HCT116 (cell line): ENCODE measurements around the gene ACBD7. TPM values are rescaled to one million over a fixed set of nuclear protein-coding genes. Genes with fewer than 3 reads are reported as not detected.

Experiments
- ATAC-seq: fragments of 200-7000 bp; cut with Tn5 transposase; 2 replicates; pipeline ENCODE4 v1.9.1; 2020; ENCODE audit warnings: mild to moderate bottlenecking, moderate library complexity
- BruUV-seq: library from RNA; stranded (reverse); fragments of 400-500 nt; replicated peaks from 2 replicates; lab custom pipeline; 2021; lab: Mats Ljungman, UMichigan
- CTCF ChIA-PET: fragments of 300-600 bp; sonication (Branson Sonifier 250); formaldehyde crosslinking; loops from one replicate; lab custom pipeline; 2021; ENCODE audit warnings: antibody characterized with exemption; lab: Charles Lee
- POLR2A ChIA-PET: fragments of 300-600, 350-600 bp; sonication (Branson Sonifier 250); formaldehyde crosslinking; loops from one replicate; lab custom pipeline; 2021; ENCODE audit warnings: antibody characterized with exemption; lab: Charles Lee
- RAD21 ChIA-PET, 2 experiments: fragments of 300-600 bp; sonication (Branson Sonifier 250); formaldehyde crosslinking; loops; one replicate each; lab custom pipeline; 2023; ENCODE audit warnings: low total read pairs in 2 of 2; ENCODE audit not compliant: uncharacterized antibody in 2 of 2, unreplicated experiment in 2 of 2, low non-redundant PET in 1 of 2; lab: Charles Lee
- DNase-seq: peaks from one replicate; pipeline ENCODE4 v3.0.0-alpha.2; 2010; ENCODE audit warnings: low read depth, low spot score
- H2AFZ ChIP-seq: fragments of 200-600 bp; shearing (Covaris generic), sonication (generic); 2 replicates; pipeline ENCODE4 v1.6.1; 2017; ENCODE audit warnings: low read depth, mixed run types, mixed read lengths, antibody characterized with exemption, low read length; ENCODE audit not compliant: poor library complexity, severe bottlenecking
- H3K27ac ChIP-seq: 2 replicates; pipeline ENCODE4 v1.5.1; 2012; ENCODE audit warnings: low read depth, low read length
- H3K27me3 ChIP-seq: fragments of 200-600 bp; sonication (generic); 2 replicates; pipeline ENCODE4 v1.6.1; 2016; ENCODE audit warnings: mixed run types, low read length, mixed read lengths; ENCODE audit not compliant: insufficient read depth
- H3K36me3 ChIP-seq, 2 experiments: fragments of 200-500 bp in 1 of 2; fragments of 200-600 bp in 1 of 2; sonication (Bioruptor generic) in 1 of 2; sonication (generic) in 1 of 2; 2 replicates each; pipeline versions ENCODE4 v1.5.1 to v1.6.1; 2014 to 2016; ENCODE audit warnings: low read length in 2 of 2, inconsistent platforms in 1 of 2, mixed read lengths in 1 of 2, mixed run types in 1 of 2; ENCODE audit not compliant: insufficient read depth in 2 of 2, control insufficient read depth in 1 of 2
- H3K4me1 ChIP-seq, 2 experiments: fragments of 200-600 bp in 1 of 2; sonication (generic) in 1 of 2; 2 replicates each; pipeline versions ENCODE4 v1.5.1 to v1.6.1; 2012 to 2017; ENCODE audit warnings: low read length in 2 of 2, inconsistent platforms in 1 of 2, mild to moderate bottlenecking in 1 of 2, mixed read lengths in 1 of 2, mixed run types in 1 of 2, moderate library complexity in 1 of 2; ENCODE audit not compliant: insufficient read depth in 2 of 2, control insufficient read depth in 1 of 2
- H3K4me2 ChIP-seq: fragments of 200-600 bp; sonication (generic); 2 replicates; pipeline ENCODE4 v1.6.1; 2017; ENCODE audit warnings: mixed run types, low read length, mixed read lengths
- H3K4me3 ChIP-seq, 2 experiments: fragments of 200-600 bp in 1 of 2; sonication (generic) in 1 of 2; replicated peaks in 1 of 2; 2 replicates each; pipeline ENCODE4 v1.5.1; 2011 to 2016; ENCODE audit warnings: low read length in 2 of 2, control low read depth in 1 of 2, low read depth in 1 of 2, mild to moderate bottlenecking in 1 of 2, mixed read lengths in 1 of 2, mixed run types in 1 of 2
- H3K79me2 ChIP-seq: fragments of 200-600 bp; sonication (generic); 2 replicates; pipeline ENCODE4 v1.6.1; 2017; ENCODE audit warnings: mild to moderate bottlenecking, mixed run types, low read length, moderate library complexity, mixed read lengths; ENCODE audit not compliant: insufficient read depth
- H3K9ac ChIP-seq: fragments of 200-600 bp; sonication (generic); 2 replicates; pipeline ENCODE4 v1.6.1; 2016; ENCODE audit warnings: low read length, mixed read lengths
- H3K9me2 ChIP-seq: fragments of 200-600 bp; sonication (generic), shearing (Covaris generic); 2 replicates; pipeline ENCODE4 v1.6.1; 2017; ENCODE audit warnings: mixed run types, mild to moderate bottlenecking, moderate library complexity; ENCODE audit not compliant: insufficient read depth
- H3K9me3 ChIP-seq, 2 experiments: fragments of 200-500 bp in 1 of 2; fragments of 200-600 bp in 1 of 2; sonication (Bioruptor generic) in 1 of 2; sonication (generic) in 1 of 2; 2 replicates each; pipeline ENCODE4 v1.6.1; 2014 to 2017; ENCODE audit warnings: low read length in 2 of 2, mixed read lengths in 2 of 2, inconsistent platforms in 1 of 2, low read depth in 1 of 2, mild to moderate bottlenecking in 1 of 2, mixed run types in 1 of 2, moderate library complexity in 1 of 2; ENCODE audit not compliant: control insufficient read depth in 1 of 2, insufficient read depth in 1 of 2
- H4K20me1 ChIP-seq: fragments of 200-600 bp; sonication (generic), shearing (Covaris generic); 2 replicates; pipeline ENCODE4 v1.6.1; 2017; ENCODE audit warnings: mixed run types, mild to moderate bottlenecking, moderate library complexity; ENCODE audit not compliant: insufficient read depth
- CEBPB ChIP-seq: IDR thresholded peaks from 2 replicates; pipeline ENCODE4 v1.6.1; 2012; ENCODE audit warnings: low read depth
- EGR1 ChIP-seq: IDR thresholded peaks from 2 replicates; pipeline ENCODE4 v1.6.1; 2012; ENCODE audit warnings: low read depth
- ELF1 ChIP-seq: IDR thresholded peaks from 2 replicates; pipeline ENCODE4 v1.6.1; 2012; ENCODE audit warnings: low read depth, borderline replicate concordance
- FOSL1 ChIP-seq: IDR thresholded peaks from 2 replicates; pipeline ENCODE4 v1.6.1; 2012; ENCODE audit warnings: low read depth
- MAX ChIP-seq: IDR thresholded peaks from 2 replicates; pipeline ENCODE4 v1.6.1; 2012
- POLR2AphosphoS5 ChIP-seq: IDR thresholded peaks from 2 replicates; pipeline ENCODE4 v1.6.1; 2011; ENCODE audit warnings: mild to moderate bottlenecking, low read depth, low read length, moderate library complexity
- SP1 ChIP-seq: IDR thresholded peaks from 2 replicates; pipeline ENCODE4 v1.6.1; 2012; ENCODE audit warnings: low read depth
- YY1 ChIP-seq: IDR thresholded peaks from 2 replicates; pipeline ENCODE4 v1.6.1; 2011; ENCODE audit warnings: low read length, low read depth, moderate library complexity, mild to moderate bottlenecking; ENCODE audit not compliant: insufficient replicate concordance; ENCODE audit errors: extremely low read depth
- intact Hi-C: fragments of 100-400 bp; cut with micrococcal nuclease; formaldehyde crosslinking; loops from 2 replicates; pipeline ENCODE4 v1.10.0; 2022
- total RNA-seq: library from RNA; stranded (reverse); gene quantifications from one replicate; pipeline ENCODE4 v1.2.1, GENCODE V29; 2021; ENCODE audit not compliant: unreplicated experiment

ACBD7 gene
- total RNA-seq, 1 experiment from 2014 or later: 3.3 TPM

DNA sequence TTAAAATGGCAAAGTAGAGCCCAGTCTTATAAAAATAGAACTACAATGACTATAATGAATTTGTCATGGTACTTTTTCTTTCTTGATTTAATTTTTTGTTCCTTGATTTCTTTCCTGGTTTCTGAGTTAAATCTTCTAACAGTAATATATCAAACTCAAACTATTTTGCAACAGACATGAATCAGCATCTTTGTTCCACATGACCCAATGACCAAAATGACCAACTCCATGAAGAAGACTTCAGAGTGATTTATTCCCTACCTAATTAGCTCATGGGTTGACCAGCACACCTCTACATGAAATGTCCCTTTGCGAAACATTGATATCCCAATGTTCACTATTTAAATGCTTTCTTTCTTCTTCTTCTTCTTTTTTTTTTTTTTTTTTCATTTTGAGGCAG, 49.1 kb upstream of the ACBD7 start:
- H2AFZ ChIP-seq: no peak overlapping the region
- intact Hi-C loops: no loop called here
- CTCF ChIA-PET: no interaction called here
- H3K4me1 ChIP-seq: no peaks in the 10 kb centered on the region
- H4K20me1 ChIP-seq: no peaks in the 10 kb centered on the region
- H3K27ac ChIP-seq: no peak overlapping the region
- H3K9me3 ChIP-seq: no peaks in the 10 kb centered on the region
- TF ChIP-seq YY1: no peak
- TF ChIP-seq SP1: no peak
- TF ChIP-seq EGR1: no peak
- TF ChIP-seq ELF1: no peak
- TF ChIP-seq MAX: no peak
- BruUV-seq: no TSS peak
- POLR2A ChIA-PET: no interaction called here
- RAD21 ChIA-PET: no interaction called here
- ATAC-seq (no peak), DNase-seq (no peak)
- H3K9ac ChIP-seq: no peak overlapping the region
- no peak overlapping the region for H3K4me3 ChIP-seq
- H3K79me2 ChIP-seq: peaks cover 13% of the 10 kb centered on the region
- peaks cover 6 to 24% of the 10 kb centered on the region in 2 experiments for H3K36me3 ChIP-seq
- no peaks in the 10 kb centered on the region for H3K9me2 ChIP-seq
- no peak overlapping the region for H3K4me2 ChIP-seq
- no peaks in the 10 kb centered on the region for H3K27me3 ChIP-seq

DNA sequence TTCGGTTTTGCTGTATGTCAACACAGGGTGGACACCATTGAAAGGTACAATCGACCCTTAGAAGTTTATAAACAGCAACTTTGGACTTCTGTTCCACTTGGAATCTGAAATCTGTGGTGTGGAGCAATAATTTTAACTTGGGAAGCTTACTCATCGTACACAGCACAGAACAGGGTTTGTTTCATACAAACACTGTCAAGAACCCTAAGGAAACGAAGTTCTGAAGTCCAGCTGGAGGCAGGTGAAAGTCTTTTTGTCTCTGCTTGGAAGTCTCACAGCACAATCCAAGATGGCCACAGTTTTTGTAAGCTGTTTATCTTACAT, 48.4 kb upstream of the ACBD7 start:
- no peaks in the 10 kb centered on the region for H3K27me3 ChIP-seq
- no peaks in the 10 kb centered on the region for H3K9me3 ChIP-seq
- H3K79me2 ChIP-seq: peaks cover 9% of the 10 kb centered on the region; the same call in 1 of the 2 replicates
- no TSS peak for BruUV-seq
- no peak for TF ChIP-seq CEBPB
- no peak for TF ChIP-seq FOSL1
- no peak for TF ChIP-seq MAX
- no peak for TF ChIP-seq POLR2AphosphoS5
- ChIA-PET RAD21 (no interaction called here), CTCF (interaction anchor here (0.8 kb wide), 1 partner anchor 10 kb away, joined by 3 read pairs; no protein-coding TSS in a partner anchor), POLR2A (no interaction called here)
- intact Hi-C loops: no loop called here
- H3K36me3 ChIP-seq: peaks cover 7 to 25% of the 10 kb centered on the region in 2 experiments
- H2AFZ ChIP-seq: no peak overlapping the region
- H3K9ac ChIP-seq: no peak overlapping the region
- H3K4me1 ChIP-seq: no peaks in the 10 kb centered on the region
- H3K9me2 ChIP-seq: no peaks in the 10 kb centered on the region
- no peak for ATAC-seq
- H3K4me3 ChIP-seq: no peak overlapping the region
- H3K4me2 ChIP-seq: no peak overlapping the region
- no peaks in the 10 kb centered on the region for H4K20me1 ChIP-seq
- H3K27ac ChIP-seq: no peak overlapping the region
- no peak for DNase-seq
